GM19193 (cell line): ENCODE results near the gene AHRR.

Experiments
- POLR2A ChIP-seq: IDR thresholded peaks from 4 replicates; pipeline ENCODE4 v1.6.1; 2011; ENCODE audit not compliant: insufficient read depth, insufficient read length; ENCODE audit errors: extremely low read depth

The AHRR gene

GRCh38 chr5:476814-477175 lies 155.3 kb downstream of the AHRR start:
- TF ChIP-seq POLR2A = no peak

- TF ChIP-seq POLR2A = no peak
These were observed 155.7 kb downstream of the AHRR start for GRCh38 chr5:477247-477646.

GRCh38 chr5:477871-478270 lies 156.4 kb downstream of the AHRR start:
- no peak for TF ChIP-seq POLR2A

GRCh38 chr5:478369-478981 lies 157.0 kb downstream of the AHRR start:
- no peak for TF ChIP-seq POLR2A

GRCh38 chr5:478982-479535 lies 157.5 kb downstream of the AHRR start:
- TF ChIP-seq POLR2A = no peak

- no peak for TF ChIP-seq POLR2A
These were observed 158.2 kb downstream of the AHRR start for GRCh38 chr5:479566-480319.

GRCh38 chr5:481347-481746 lies 159.8 kb downstream of the AHRR start:
- TF ChIP-seq POLR2A = no peak

- no peak for TF ChIP-seq POLR2A
These were observed 160.5 kb downstream of the AHRR start for GRCh38 chr5:482021-482420.

- no peak for TF ChIP-seq POLR2A
These were observed 161.0 kb downstream of the AHRR start for GRCh38 chr5:482506-482905.

GRCh38 chr5:483011-483410 lies 161.5 kb downstream of the AHRR start:
- no peak for TF ChIP-seq POLR2A

GRCh38 chr5:483434-484140 lies 162.1 kb downstream of the AHRR start:
- no peak for TF ChIP-seq POLR2A

- TF ChIP-seq POLR2A = no peak
These were observed 163.0 kb downstream of the AHRR start for GRCh38 chr5:484556-484955.

GRCh38 chr5:485113-485945 lies 163.8 kb downstream of the AHRR start:
- no peak for TF ChIP-seq POLR2A

GRCh38 chr5:485946-486491 lies 164.5 kb downstream of the AHRR start:
- no peak for TF ChIP-seq POLR2A
